HG02759 (cell line): ENCODE measurements around the gene ADD1.
"Not testable (repeated sequence)": the region's sequence is repeated elsewhere in the genome, so short reads cannot be mapped to it uniquely, and the experiment has no call there.

Experiments
- ATAC-seq: cut with Tn5 transposase; IDR thresholded peaks from one replicate; pipeline ENCODE4 v1.9.1; 2021; ENCODE audit warnings: mild to moderate bottlenecking, moderate library complexity; ENCODE audit not compliant: unreplicated experiment

The ADD1 gene

DNA sequence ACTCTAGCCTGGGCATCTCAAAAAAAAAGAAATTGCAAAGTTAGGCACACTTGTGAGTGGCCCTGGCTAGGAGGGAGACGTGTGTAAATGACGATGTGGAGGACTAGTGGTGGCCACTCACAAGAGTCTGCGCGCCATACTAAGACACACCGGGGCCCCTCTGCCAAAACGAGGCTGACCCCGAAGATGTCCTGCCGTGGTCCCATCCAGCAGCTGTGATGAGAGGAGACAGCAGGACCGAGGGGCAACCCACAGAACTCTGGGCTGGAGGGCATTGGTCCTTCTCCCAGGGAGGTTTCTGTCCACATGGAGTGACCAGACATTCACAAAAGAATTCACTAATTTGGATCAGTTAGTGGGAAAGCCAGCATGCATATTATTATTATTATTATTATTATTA is 72.1 kb downstream of the ADD1 start:
- ATAC-seq = no peak

DNA sequence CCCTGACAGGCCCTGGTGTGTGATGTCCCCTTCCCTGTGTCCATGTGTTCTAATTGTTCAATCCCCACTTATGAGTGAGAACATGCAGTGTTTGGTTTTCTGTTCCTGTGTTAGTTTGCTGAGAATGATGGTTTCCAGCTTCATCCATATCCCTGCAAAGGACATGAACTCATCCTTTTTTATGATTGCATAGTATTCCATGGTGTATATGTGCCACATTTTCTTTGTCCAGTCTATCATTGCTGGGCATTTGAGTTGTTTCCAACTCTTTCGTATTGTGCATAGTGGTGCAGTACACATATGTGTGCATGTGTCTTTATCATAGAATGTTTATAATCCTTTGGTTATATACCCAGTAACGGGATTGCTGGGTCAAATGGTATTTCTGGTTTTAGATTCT is 73.1 kb downstream of the ADD1 start:
- not testable (repeated sequence) for ATAC-seq

DNA sequence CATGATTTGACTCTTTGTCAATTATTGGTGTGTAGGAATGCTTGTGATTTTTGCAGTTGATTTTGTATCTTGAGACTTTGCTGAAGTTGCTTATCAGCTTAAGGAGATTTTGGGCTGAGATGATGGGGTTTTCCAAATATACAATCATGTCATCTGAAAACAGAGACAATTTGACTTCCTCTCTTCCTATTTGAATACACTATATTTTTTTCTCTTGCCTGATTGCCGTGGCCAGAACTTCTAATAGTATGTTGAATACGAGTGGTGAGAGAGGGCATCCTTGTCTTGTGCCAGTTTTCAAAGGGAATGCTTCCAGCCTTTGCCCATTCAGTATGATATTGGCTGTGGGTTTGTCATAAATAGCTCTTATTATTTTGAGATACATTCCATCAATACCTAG is 74.7 kb downstream of the ADD1 start:
- ATAC-seq = not testable (repeated sequence)

DNA sequence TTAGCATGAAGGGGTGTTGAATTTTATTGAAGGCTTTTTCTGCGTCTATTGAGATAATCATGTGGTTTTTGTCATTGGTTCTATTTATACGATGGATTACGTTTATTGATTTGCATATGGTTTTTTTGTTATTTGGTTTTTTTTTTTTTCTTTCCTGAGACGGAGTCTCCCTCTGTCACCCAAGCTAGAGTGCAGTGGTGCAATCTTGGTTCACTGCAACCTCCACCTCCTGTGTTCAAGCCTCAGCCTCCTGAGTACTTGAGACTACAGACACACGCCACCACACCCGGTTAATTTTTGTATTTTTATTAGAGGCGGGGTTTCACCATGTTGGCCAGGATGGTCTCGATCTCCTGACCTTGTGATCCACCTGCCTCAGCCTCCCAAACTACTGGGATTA is 75.1 kb downstream of the ADD1 start:
- not testable (repeated sequence) for ATAC-seq

DNA sequence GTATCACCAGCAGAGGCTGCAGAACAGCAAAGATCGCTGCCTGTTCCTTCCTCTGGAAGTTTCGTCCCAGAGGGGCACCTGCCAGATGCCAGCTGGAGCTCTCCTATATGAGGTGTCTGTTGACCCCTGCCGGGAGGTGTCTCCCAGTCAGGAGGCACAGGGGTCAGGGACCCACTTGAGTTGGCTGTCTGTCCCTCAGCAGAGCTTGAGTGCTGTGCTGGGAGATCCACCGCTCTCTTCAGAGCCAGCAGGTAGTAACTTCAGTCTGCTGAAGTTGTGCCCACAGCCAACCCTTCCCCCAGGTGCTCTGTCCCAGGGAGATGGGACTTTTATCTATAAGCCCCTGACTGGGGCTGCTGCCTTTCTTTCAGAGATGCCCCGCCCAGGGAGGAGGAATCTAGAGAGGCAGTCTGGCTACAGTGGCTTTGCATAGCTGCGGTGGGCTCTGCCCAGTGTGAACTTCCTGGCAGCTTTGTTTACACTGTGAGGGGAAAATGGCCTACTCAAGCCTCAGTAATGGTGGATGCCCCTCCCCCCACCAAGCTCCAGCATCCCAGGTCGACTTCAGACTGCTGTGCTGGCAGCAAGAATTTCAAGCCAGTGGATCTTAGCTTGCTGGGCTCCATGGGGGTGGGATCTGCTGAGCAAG is 78.9 kb downstream of the ADD1 start:
- not testable (repeated sequence) for ATAC-seq

DNA sequence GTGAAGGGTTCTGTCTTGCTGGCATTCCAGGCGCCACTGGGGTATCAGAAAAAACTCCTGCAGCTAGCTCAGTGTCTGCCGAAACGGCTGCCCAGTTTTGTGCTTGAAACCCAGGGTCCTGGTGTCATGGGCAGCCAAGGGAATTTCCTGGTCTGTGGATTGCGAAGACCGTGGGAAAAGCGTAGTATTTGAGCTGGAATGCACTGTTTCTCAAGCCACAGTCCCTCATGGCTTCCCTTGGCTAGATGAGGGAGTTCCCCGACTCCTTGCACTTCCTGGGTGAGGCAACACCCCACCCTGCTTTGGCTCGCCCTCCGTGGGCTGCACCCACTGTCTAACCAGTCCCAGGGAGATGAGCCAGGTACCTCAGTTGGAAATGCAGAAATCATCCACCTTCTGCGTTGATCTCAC is 79.5 kb downstream of the ADD1 start:
- no peak for ATAC-seq

DNA sequence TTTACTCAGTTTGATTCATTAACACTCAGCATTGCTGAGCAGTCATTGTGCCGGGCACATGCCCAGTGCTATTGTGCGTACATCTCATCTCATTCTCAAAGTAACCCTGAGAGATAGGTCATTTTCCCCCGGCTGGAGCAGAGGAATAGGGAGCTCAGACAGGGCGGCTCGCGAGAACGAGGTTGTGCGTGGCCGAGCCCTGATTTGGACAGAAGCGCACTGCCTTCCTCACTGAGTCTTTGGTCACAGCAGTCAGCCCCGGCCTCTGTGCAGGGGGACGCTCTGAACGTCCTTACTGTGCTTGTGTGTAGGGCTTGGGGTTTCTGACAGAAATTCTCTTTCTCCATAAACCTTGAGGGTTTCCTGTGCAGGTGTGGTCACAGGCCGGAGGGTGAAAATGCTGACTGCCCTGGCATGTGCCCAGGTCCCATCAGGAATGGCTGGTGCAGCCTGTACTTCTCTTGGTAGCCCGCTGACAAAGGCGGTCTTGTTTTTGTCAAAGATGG is 80.1 kb downstream of the ADD1 start:
- ATAC-seq = no peak

DNA sequence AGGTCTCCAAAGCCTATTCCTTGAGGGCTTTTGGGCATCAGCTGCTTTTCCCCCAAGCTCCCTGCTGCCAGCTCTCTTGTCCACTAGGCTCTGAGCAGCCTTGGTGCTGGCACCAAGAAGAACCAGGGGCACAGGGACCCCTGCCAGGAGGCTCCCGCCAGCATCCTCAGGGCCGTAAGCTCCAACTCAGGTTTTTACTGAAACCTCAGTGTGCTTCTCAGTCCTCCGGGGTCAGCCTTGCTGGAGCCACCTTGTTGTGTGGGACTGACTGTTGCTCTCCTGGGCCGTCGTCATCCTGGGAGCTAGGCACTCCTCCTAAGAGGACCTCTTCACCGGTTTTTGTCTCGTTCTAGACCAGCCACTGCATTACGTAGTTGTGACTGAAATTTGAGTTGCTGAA is 80.6 kb downstream of the ADD1 start:
- ATAC-seq = no peak

DNA sequence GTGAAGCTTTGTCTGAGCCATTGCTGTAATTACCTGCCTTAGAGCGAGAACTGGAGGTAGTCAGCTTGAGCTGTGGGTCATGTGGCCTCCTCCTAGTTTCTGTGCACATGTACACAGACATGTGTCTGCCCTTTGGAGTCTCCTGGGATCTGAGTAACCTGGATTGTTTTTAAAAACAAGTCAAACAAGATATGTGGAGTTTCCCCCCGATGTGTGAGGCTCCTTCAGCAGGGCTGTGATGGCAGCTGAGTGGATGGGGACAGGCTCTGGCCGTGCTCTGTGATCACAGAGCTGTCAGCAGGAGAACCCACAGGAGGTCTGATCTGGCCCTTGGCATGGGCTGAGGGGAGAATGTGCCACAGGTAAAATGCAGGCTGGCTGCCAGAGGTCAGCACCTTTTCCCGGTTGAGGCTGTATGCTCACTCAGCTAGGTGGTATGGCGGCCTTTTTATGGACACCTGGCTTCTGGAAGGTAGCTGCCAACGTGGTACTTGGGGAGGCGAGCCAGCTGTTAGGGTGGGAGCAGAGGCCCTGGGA is 81.2 kb downstream of the ADD1 start:
- no peak for ATAC-seq

DNA sequence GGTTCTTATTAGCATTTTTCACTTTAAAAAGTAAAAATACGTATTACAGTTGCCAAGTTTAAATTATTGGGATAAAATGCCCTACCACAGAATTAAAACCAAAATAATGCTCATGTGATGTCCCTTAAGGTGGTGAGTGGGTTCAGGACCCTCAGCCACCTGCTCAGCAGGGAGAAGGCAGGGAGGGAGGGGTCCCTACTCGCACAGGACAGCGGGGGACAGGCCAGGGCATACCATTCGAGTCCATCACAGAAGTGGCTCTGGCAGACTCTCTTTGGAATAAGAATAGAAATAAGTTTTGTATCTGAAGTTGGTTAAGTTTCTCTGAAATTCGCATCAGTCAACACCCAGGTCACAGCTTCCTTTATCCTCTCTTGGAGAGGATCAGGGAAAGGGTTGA is 81.9 kb downstream of the ADD1 start:
- ATAC-seq = no peak

DNA sequence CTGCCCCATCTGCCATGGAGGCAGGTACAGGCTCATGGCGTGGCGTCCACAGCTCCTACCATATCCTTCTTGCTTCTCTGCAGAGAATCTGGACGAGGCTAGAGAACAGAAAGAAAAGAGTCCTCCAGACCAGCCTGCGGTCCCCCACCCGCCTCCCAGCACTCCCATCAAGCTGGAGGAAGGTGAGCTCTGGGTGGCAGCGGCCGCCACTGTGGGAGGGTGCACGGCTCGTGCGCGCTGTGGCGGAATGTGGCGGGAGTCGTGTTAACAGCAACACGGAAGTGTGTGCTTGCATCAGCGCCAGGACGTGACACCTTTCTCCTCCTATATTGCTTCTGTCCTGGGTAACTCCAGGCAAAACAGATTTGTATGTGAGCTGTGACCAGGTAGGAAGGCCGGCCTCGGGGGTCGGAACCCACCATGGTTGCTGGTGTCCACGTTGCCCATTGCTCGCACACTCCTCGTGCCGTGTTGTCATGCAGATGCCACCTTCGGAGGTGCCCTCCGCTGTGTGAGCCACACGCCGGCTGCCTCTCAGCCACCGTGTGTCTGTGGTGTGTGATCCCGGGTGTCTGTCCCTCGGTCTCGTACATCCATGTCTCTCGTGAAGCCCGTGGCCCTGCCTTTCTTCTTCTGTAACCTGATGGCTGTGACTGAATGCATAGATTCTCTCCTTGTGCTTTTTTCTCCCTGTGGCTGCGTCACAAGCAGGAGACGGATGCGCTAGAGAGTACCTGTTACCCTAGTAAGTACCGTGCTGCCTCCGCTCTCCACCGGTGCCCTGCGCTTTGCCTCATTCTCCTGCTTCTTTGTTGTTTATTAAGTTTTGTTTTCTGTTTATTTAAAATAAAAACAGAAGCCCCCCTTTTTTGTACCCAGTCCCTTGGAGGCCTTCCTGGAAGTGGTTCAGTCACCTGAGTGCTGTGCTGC is 82.6 kb downstream of the ADD1 start:
- ATAC-seq = no peak

DNA sequence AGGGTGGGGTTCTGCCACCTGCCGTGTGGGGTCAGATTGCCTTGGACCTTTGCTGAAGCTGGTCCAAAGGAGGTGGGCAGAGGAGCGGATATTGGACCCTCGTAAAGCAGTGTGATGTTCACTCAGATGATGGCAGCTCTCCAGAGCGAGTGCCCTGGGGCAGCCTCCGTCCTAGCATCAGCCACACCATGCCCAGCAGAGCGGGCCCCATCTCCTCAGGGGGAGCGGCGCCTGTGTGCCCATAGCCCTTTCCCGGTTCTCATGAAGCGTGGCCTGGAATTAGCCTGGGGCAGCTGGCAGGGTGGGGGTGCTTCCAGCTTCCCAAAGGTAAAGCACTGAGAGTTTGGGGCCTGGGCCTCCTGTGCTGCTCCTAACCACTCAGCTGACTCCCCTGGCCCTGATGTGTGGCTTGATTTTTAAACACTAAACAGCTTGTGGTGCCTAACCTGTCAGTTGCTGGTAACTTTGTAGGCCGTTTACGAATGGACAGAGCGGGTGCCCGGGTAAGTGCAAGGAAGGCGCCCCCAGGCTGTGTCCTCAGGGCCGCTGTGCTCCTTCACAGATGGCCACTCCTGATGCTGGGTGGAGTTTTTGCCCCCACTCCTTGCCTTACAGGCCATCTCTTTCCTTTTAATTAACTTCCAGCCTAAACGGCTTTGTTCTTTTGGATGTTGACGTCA is 83.5 kb downstream of the ADD1 start:
- no peak for ATAC-seq

DNA sequence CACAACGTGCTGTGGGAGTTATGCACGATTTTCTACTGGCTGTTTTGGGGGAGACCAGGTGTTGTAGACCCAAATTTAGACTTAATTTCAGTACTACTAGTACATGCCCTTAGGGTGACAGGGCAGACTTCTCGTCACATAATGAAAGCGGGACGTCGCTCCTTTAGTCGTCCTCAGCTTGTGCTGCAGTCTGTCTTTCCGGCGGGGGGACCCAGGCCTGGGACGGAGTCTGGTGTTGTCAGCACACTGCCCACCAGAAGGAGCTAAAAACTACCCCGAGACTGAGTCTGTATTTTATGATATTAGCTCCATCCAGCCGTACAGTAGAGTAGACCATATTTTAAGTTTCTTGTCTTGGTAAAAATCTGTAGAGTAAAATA is 84.0 kb downstream of the ADD1 start:
- ATAC-seq = no peak

DNA sequence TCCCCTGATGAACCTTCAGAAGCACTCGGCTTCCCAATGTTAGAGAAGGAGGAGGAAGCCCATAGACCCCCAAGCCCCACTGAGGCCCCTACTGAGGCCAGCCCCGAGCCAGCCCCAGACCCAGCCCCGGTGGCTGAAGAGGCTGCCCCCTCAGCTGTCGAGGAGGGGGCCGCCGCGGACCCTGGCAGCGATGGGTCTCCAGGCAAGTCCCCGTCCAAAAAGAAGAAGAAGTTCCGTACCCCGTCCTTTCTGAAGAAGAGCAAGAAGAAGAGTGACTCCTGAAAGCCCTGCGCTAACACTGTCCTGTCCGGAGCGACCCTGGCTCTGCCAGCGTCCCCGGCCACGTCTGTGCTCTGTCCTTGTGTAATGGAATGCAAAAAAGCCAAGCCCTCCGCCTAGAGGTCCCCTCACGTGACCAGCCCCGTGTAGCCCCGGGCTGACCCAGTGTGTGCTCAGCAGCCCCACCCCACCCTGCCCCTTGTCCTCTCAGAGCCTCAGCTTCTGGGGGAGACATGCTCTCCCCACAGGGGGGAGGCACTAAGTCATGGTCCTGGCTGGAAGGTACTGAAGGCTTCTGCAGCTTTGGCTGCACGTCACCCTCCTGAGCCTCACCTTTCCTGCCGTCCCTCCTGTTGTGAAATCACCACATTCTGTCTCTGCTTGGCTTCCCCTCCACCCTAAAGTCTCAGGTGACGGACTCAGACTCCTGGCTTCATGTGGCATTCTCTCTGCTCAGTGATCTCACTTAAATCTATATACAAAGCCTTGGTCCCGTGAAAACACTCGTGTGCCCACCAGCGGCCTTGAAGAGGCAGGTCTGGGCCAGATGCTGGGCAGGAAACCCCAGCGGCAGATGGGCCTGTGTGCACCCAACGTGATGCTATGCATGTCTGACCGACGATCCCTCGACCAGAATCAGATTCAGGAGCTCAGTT is 84.9 kb downstream of the ADD1 start:
- ATAC-seq = no peak

DNA sequence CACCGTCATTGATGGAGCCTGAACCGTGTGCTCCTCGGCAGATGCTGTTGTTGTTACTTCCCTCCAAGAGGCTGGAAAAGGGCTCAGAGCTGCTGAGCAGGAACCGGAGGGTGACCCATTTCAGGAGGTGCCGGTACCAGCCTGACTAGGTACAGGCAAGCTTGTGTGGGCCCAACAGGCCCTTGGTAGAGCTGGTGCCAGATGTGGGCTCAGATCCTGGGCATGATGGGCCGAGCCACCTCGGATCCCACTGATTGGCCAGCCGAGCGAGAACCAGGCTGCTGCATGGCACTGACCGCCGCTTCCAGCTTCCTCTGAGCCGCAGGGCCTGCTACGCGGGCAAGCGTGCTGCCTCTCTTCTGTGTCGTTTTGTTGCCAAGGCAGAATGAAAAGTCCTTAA is 85.8 kb downstream of the ADD1 start:
- no peak for ATAC-seq

DNA sequence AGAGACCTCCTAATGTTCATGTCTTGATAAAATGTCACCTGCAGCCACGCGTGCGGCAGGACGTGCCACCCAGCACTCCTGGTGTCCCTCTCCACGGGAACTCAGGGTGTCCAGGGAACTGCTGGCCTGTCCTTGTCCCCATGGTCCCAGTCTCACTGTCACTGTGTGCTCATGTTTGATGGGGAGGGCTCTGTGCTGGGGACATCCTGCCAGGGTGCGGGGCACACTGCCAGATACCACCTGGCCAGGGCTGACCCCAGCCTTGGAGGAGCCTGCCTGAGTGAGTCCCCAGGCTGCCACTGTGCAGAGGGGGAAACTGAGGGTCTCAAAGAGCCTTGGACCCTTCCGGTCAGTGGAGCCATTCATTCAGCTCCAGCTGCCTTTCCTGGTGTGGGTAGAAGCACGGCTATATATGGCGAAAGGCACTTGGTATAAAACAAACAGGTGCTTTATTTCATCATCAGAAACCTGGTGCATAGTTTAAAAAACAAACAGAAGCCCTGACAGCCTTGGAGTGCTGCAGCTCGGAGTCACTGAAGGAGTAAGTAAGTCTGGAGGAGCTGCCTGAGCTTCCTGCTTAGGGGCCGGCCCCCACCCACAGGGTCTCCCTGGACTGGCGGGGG is 86.6 kb downstream of the ADD1 start:
- ATAC-seq = no peak

DNA sequence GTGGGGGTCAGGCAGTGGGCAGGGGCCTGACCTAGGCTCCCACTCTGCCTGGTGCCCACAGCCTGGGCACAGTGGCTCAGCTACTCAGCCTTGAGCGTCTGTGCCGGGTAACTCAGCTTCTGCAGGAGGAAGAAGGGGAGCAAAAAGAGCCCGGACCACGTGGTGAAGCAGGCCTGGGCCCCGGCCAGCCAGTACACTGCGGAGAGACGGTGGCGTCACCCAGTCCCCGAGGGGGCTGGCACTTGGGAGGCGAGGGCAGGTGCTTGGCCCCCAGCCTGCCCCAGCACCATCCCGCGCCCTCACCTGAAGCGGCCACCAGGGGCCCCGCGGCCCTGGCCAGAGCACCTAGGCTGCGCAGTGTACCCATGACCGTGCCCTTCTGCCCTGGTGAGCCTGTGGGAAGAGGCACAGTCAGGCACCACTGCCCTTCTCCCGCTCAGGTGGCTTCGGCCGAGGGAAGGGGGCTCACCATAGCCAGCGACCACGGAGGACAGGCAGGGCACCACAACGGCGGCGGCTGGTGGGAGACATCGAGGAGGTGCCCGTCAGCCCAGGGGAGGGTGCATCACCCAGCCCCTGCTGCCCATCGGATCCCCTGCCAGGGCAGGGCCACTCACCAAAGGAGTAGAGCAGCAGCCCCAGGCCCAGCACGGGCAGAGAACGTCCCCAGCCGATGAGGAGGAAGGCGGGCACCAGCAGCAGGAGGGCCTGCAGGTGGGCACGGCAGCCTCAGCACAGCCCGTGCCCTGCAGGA is 87.3 kb downstream of the ADD1 start:
- ATAC-seq = no peak

DNA sequence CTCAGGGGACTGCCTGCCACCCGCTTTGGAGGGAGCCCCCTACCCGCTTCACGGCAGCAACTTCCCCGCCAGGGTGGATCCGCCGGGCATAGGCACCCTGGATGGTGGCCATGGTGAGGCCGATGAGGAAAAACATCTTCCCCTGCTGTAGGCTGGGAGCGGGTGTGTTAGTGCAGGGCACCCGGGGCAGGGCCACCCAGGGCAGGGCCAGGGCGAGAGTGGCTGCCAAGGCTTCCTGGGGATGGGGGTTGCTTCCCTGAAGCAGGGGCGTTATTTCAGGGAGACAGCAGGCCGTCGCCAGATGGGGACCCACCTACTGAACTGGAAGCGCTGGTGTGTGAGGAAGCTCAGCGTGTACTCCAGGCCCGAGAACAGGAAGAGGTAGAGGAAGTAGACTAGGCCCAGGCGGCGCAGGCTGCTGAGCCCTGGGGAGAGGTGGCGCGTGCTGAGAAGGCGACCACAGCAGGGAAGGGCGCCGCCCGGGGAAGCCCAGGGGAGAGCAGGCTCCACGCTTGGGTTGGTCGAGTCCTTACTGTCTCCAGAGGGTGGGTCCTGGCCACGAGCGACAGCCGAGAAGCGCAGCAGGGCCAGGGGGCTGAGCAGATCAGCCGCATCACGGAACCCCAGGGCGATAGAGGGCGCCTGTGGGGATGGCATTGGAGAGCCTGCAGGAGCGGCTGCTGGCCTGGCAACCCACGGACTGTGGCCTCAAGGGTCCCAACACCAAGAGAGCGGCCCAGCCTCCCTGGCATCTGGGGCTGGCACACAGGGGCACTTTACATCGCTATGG is 88.1 kb downstream of the ADD1 start:
- peak; percentile 42 for ATAC-seq
